WERI-Rb-1 (cell line): ENCODE results near the gene ARHGEF19.

Experiments
- DNase-seq: peaks from one replicate; pipeline ENCODE4 v3.0.0-alpha.2; 2020
- H3K27ac ChIP-seq: fragments of 250-450 bp; sonication (Bioruptor Pico); 2 replicates; pipeline ENCODE4 v1.5.1; 2020; ENCODE audit warnings: mild to moderate bottlenecking, moderate library complexity
- H3K27me3 ChIP-seq: fragments of 250-450 bp; sonication (Bioruptor Pico); 2 replicates; pipeline ENCODE4 v1.5.1; 2021; ENCODE audit warnings: mild to moderate bottlenecking, low read depth, moderate library complexity; ENCODE audit not compliant: insufficient read depth, severe bottlenecking
- H3K36me3 ChIP-seq: fragments of 250-450 bp; sonication (Bioruptor Pico); 2 replicates; pipeline ENCODE4 v1.5.1; 2020; ENCODE audit warnings: mild to moderate bottlenecking, moderate library complexity
- H3K4me3 ChIP-seq: 2 replicates; pipeline ENCODE4 v1.5.1; 2011; ENCODE audit warnings: low read depth, mild to moderate bottlenecking, control low read depth, low read length
- H3K9me3 ChIP-seq: fragments of 250-450 bp; sonication (Bioruptor Pico); 2 replicates; pipeline ENCODE4 v1.5.1; 2021; ENCODE audit warnings: mild to moderate bottlenecking, moderate library complexity; ENCODE audit not compliant: severe bottlenecking
- TF ChIP-seq, protein P1 (sequence below): IDR thresholded peaks from 2 replicates; pipeline ENCODE4 v1.5.1; 2011; ENCODE audit warnings: low read depth, mild to moderate bottlenecking, control low read depth, inconsistent platforms, low read length

The ARHGEF19 gene

GRCh38 chr1:16242556-16243214 lies 30.2 kb upstream of the ARHGEF19 start:
- no peak for DNase-seq
- H3K9me3 ChIP-seq = no peaks in the 10 kb centered on the region
- peaks cover 5% of the 10 kb centered on the region; the same call in 1 of the 2 replicates for H3K36me3 ChIP-seq
- no peak overlapping the region for H3K27ac ChIP-seq
- H3K4me3 ChIP-seq = no peak overlapping the region
- TF ChIP-seq, protein P1, sequence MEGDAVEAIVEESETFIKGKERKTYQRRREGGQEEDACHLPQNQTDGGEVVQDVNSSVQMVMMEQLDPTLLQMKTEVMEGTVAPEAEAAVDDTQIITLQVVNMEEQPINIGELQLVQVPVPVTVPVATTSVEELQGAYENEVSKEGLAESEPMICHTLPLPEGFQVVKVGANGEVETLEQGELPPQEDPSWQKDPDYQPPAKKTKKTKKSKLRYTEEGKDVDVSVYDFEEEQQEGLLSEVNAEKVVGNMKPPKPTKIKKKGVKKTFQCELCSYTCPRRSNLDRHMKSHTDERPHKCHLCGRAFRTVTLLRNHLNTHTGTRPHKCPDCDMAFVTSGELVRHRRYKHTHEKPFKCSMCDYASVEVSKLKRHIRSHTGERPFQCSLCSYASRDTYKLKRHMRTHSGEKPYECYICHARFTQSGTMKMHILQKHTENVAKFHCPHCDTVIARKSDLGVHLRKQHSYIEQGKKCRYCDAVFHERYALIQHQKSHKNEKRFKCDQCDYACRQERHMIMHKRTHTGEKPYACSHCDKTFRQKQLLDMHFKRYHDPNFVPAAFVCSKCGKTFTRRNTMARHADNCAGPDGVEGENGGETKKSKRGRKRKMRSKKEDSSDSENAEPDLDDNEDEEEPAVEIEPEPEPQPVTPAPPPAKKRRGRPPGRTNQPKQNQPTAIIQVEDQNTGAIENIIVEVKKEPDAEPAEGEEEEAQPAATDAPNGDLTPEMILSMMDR = no peak
- H3K27me3 ChIP-seq = no peaks in the 10 kb centered on the region

DNA sequence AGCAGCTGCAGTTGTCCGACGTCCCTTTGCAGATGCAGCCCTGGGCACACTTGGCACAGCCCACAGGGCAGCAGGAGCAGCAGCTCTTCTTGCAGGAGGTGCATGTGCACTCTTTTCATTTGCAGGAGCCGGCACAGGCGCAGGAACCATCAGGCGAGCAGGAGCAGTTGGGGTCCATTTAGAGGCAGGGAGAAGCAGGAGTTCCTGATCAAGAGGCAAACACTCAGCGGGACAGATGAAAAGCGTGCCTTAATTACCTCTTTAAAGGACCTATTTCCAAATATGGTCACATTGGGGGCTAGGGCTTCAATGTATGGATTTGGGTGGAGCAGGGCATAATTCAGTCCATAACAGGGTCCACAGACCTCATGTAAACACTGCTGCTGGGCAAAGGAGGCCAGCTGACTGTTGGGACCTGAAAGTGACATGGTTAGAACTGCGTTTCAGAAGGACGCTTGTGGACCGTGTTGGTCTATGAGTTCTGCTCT lies 28.8 kb upstream of the ARHGEF19 start:
- no peaks in the 10 kb centered on the region for H3K36me3 ChIP-seq
- H3K27ac ChIP-seq = no peak overlapping the region
- TF ChIP-seq, protein P1 = no peak
- DNase-seq = no peak
- H3K9me3 ChIP-seq = no peaks in the 10 kb centered on the region
- no peaks in the 10 kb centered on the region for H3K27me3 ChIP-seq
- H3K4me3 ChIP-seq = no peak overlapping the region

DNA sequence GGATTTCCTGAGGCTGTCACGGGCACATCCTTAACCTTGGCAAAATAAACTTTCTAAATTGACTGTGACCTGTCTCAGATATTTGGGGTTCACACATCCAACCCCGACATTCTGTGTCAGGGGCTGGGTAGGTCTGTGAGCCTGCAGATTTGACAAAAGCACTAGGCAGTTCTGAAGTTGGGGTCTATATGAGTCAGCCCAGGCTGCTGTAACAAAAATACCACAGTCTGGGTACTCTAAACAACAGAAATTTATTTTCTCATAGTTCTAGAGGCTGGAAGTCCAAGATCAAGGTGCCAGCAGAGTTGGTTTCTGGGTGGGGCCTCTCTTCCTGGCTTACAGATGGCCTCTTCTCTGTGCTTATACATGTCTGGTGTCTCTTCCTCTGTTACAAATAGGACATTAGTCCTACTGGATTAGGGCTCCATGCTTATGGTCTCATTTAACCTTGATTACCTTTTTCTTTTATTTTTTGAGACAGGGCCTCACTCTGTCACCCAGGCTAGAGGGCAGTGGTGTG lies 27.6 kb upstream of the ARHGEF19 start:
- H3K27me3 ChIP-seq = no peaks in the 10 kb centered on the region
- TF ChIP-seq, protein P1 = no peak
- H3K9me3 ChIP-seq = no peaks in the 10 kb centered on the region
- H3K4me3 ChIP-seq = no peak overlapping the region
- H3K36me3 ChIP-seq = no peaks in the 10 kb centered on the region
- no peak for DNase-seq
- H3K27ac ChIP-seq = no peak overlapping the region

DNA sequence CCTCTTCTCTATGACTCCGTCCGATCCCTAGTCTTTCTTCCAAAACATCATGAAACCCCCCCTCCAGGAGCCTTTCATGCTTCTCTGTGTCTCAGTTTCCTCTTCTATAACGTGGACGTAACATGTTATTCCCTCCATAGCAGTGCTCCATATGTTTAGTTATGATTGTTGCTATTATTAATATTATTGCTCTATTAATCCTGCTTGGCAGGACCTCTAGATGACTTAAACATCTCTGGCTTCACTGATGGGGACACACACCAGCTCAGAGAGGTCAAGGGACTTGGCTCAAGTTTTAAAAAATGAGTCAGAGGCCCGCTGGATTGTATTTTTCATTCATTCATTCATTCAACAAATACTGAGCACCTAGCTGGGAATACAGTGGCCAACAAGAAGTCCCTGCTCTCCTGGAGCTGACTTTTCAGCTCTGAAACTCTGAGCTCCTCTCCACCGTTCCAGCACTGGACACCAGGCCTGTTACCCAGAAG lies 24.9 kb upstream of the ARHGEF19 start:
- H3K27me3 ChIP-seq = no peaks in the 10 kb centered on the region
- no peaks in the 10 kb centered on the region for H3K36me3 ChIP-seq
- no peak for DNase-seq
- H3K9me3 ChIP-seq = no peaks in the 10 kb centered on the region
- H3K4me3 ChIP-seq = peak overlapping the region; percentile 74
- peak overlapping the region; percentile 68 for H3K27ac ChIP-seq
- TF ChIP-seq, protein P1 = no peak

DNA sequence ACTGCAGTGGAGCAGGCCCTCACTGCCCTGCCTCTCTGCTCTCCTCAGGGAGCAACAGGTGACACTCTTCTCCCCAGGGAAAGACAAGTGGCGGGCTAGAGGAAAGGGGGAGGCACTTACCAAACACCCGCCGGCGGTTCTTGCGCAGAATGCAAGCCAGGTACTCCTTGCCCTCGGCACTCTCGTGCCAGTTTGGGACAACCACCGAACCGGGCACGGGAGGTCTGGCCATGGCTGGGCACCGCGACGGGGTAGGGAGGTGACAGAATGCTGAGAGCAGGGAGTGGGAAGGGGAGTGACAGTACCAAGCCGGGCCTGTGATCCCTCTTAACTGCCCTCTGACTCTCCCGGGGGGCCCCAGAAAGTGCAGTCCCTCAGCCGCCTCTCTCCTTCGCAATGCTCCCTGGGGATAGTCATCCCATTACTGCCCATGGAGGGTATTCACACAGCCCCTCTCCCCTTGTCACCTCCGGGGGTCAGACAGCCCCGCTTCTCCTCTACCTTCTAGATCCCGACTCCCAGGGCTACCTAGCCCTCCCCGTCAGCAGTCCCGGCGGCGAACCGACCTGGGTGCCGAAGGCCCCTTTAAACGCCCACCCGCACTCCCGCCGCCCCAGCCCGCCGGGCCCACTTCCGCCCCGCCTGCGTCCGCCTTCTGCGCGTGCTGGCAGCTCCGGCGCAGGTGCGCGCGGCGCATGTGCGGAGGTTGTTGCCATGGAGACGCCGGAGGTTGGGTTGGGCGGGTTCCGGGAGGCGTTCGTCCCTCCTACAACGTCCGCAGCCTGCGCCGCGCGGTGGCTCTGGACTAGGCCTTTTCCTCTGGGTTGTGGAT lies 24.3 kb upstream of the ARHGEF19 start, which contains the start of gene CPLANE2:
Gene CPLANE2 (minus strand): TSS at position 673 of the 832 bp plus-strand sequence. CDS start 441 bp downstream, at position 232.
- Histone ChIP-seq H3K27ac (peak within 1 kb of the TSS; percentile 68), H3K27me3 (no peaks in the 10 kb centered on the region), H3K36me3 (no peaks in the 10 kb centered on the region), H3K9me3 (no peaks in the 10 kb centered on the region), H3K4me3 (peak within 1 kb of the TSS; percentile 74)
- peak; percentile 96 for DNase-seq
- TF ChIP-seq, protein P1 = no peak
